ENCODE results near the gene GCHFR. TPM values are rescaled to one million over a fixed set of nuclear protein-coding genes. Genes with fewer than 3 reads are reported as not detected.
A peak's percentile ranks its signal among the peaks of the same experiment; 100 is the strongest.

GCHFR gene
- total RNA-seq, 1 experiment from 2014 or later = 1.5 TPM

- ATAC-seq (no peak), DNase-seq (ENCODE audit: low read depth, low spot score) (no peak)
- Histone ChIP-seq H3K9me3 (ENCODE audit: control insufficient read depth in 1 of 2, insufficient read depth in 1 of 2, low read depth in 1 of 2, low read length in 2 of 2) (no peaks in the 10 kb centered on the region), H3K27me3 (ENCODE audit: insufficient read depth, low read length) (no peaks in the 10 kb centered on the region), H2AFZ (ENCODE audit: low read depth, low read length, poor library complexity, severe bottlenecking) (no peak overlapping the region), H3K79me2 (ENCODE audit: insufficient read depth, low read length) (peaks cover 44% of the 10 kb centered on the region), H3K9me2 (ENCODE audit: insufficient read depth) (no peaks in the 10 kb centered on the region), H3K9ac (ENCODE audit: low read length) (no peak overlapping the region), H3K4me1 (ENCODE audit: control insufficient read depth in 1 of 2, insufficient read depth in 2 of 2, low read length in 2 of 2) (peaks cover 93 to 98% of the 10 kb centered on the region in 2 experiments), H3K27ac (ENCODE audit: low read depth, low read length) (no peak overlapping the region), H3K36me3 (ENCODE audit: control insufficient read depth in 1 of 2, insufficient read depth in 2 of 2, low read length in 2 of 2) (no peaks in the 10 kb centered on the region), H3K4me2 (ENCODE audit: low read length) (peak overlapping the region; percentile 31; the same call in 1 of the 2 replicates), H4K20me1 (ENCODE audit: insufficient read depth) (peaks cover 12% of the 10 kb centered on the region; the same call in 1 of the 2 replicates), H3K4me3 (replicated peaks in 1 of 2; ENCODE audit: low read depth in 1 of 2, low read length in 2 of 2) (no peak overlapping the region)
- ChIA-PET CTCF (interaction anchor here (1.3 kb wide), 1 partner anchor 104 kb away, joined by 3 read pairs; no protein-coding TSS in a partner anchor), RAD21 (ENCODE audit: low non-redundant PET in 1 of 2, low total read pairs in 2 of 2, uncharacterized antibody in 2 of 2, unreplicated experiment in 2 of 2) (no interaction called here), POLR2A (interaction anchor here (0.7 kb wide), 1 partner anchor 31 kb away, joined by 13 read pairs; no protein-coding TSS in a partner anchor)
- no peak for TF ChIP-seq CEBPB (IDR thresholded peaks at IDR 0.05; ENCODE audit: low read depth)
- no peak for TF ChIP-seq ELF1 (IDR thresholded peaks at IDR 0.05; ENCODE audit: borderline replicate concordance, low read depth)
- TF ChIP-seq MAX (IDR thresholded peaks at IDR 0.05) = no peak
- TF ChIP-seq RAD21 (IDR thresholded peaks at IDR 0.05; ENCODE audit: low read depth) = no peak
- no peak for TF ChIP-seq SIN3A (IDR thresholded peaks at IDR 0.05; ENCODE audit: low read depth)
- no peak for TF ChIP-seq POLR2A (IDR thresholded peaks at IDR 0.05; ENCODE audit: borderline replicate concordance, extremely low read depth, insufficient read depth, insufficient read length)
- TF ChIP-seq EGR1 (IDR thresholded peaks at IDR 0.05; ENCODE audit: low read depth) = no peak
- no peak for TF ChIP-seq CTCF (IDR thresholded peaks at IDR 0.05 in 2 of 3, conservative IDR thresholded peaks at IDR 0.05 in 1 of 3; ENCODE audit: borderline replicate concordance in 1 of 3, insufficient read depth in 1 of 3, low read depth in 2 of 3, low read length in 2 of 3)
- TF ChIP-seq EZH2 (IDR thresholded peaks at IDR 0.05) = no peak
- no peak for TF ChIP-seq YY1 (IDR thresholded peaks at IDR 0.05; ENCODE audit: extremely low read depth, insufficient replicate concordance, low read depth, low read length)
- no peak for TF ChIP-seq ATF3 (IDR thresholded peaks at IDR 0.05)
- no TSS peak for BruUV-seq (replicated peaks)
- intact Hi-C loops (cut with micrococcal nuclease) = loop anchor here (10.0 kb wide), 1 partner anchor 195 kb away; the partner anchor contains the start of gene KNL1
These were observed 26.1 kb downstream of the GCHFR start for GRCh38 chr15:40789999-40790398.

Measured in HCT116 (cell line).